ENCODE results near the gene GSDME.
A peak's percentile ranks its signal among the peaks of the same experiment; 100 is the strongest.

Gene GSDME

DNA sequence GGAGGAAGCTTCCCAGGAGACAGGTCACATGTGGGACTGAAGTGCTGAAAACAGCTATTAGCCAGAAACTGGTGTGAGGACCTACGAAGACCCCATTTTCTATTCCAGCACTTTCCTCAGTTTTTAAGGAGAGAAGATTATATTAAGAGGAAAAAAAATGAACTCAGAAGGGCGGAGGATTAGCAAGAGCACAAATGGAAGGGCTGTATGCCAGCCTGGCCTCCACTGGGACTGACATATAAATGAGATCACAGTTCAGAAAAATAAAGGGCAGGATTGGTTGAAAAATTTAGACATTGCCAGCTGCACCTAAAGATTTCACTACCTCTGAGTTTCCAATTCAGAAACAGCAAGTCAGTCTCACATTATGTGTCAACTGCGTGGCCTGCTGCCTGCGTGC is 53.0 kb downstream of the GSDME start:
- DNase-seq (ENCODE audit: low spot score): no peak

DNA sequence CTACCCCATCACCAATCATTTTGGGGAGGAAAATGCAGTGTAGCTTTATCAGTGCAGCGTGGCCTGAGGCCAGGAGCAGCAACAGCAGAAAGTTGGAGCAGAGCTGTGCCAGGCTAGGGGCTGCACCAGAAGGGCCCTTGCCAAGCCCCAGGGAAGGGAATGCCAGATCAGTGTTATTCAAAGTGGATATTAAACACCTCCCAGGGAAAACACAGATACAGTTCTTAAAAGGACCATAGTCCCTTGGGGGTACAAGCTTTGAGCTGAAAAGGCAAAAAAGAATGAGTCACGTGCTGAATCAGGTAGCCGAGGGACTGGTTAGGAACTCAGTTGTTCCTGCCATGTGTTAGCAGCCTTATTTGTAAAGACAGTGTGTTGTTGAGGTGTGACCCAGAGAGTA is 54.0 kb downstream of the GSDME start:
- DNase-seq (ENCODE audit: low spot score): no peak

DNA sequence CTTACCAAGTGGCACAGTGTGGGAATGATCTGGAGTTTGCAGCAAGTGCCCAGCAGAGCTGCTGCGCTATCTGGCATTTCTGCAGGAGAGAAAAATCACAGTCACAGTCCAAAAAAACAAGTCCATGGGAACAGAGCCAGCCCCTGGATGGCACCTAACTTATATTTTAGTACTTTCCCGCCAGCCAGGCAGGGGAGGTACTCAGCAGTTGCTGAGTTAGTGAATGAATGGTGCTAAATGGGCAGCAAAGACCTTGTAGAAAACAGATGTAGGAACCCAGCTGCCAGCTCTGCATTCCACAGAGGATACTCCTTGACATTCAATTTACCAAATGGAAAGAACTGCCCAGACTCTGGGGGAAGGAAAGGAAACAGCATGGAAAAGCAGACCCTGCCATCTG is 54.5 kb downstream of the GSDME start:
- DNase-seq (ENCODE audit: low spot score): no peak

DNA sequence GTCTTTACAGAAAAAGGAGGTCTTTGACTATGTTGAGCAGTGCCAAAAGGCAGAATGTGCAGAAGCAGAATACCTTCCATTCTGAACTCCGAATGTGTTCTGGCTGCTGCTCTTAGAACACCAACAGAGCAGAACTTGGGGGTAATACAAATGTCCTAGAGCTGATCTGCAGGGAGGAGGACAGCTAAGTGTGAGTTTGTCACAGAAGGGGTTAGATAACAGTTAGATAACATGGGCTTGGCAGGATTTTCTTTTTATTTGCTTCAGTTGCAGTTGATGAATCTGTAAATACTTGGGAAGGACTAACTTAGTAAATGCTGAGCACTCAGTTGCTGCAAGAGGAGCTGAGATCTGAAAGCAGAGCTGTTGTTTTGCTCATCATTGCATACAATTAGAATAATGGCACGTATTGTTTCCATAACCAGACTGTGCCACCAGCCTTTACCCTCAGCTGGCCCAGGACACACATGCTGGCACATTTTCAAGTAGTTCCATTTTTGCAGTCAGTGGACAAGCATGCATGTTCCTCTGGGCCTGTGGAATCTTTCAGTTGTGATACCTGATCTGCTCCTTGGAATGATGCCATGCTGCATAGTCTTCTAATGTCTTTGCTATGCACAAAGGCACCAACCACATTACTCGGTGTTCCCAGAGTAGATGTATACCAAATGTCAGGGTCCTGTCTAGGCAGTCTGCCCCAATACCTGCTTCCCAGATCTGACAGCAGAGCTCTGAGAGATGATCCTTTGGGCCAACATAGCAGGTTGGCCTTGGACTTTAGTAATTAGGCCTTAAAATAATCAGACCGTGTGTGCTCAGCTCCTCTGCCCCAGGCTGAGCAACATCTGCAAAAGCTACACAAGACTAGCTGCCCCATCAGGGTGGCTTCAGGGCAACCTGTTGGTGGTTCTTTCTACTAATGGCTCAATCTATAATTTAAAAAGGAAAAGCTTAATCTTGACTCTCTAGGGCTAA is 55.7 kb downstream of the GSDME start:
- peak; percentile 48 for DNase-seq (ENCODE audit: low spot score)

DNA sequence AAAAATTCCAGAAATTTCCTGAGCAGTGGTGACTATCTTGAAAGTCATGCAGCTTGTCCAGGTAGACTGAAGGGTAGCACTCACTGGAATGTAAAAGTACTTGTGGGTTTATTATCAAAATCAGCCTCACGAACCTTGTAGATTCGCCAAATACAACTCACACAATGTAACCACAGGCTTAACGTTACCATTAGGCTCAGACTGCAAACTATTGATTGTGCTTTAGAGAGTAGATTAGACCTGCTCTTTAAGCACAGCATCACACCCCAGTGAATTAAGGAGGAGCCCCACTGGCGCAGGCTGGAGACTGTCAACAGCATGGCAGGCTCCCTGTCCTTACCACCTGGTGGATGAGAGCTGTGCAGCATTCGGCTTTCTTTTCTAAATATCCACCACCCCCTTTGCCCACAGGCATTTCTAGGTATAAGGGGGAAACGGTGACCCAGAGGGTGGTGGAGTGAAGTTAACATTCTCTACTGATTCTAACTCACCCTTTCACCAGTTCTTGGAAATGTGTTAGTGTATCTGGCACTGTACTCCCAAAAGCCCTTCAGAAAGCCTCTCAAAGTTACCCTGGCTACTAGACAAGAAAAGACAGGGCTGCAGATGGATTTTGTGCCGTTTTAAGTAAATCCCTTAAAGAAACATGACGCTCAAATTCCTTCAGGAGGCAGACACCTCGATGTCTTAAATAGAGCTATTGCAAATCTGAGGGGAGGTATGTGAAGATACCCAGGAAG is 56.6 kb downstream of the GSDME start:
- DNase-seq (ENCODE audit: low spot score): no peak

DNA sequence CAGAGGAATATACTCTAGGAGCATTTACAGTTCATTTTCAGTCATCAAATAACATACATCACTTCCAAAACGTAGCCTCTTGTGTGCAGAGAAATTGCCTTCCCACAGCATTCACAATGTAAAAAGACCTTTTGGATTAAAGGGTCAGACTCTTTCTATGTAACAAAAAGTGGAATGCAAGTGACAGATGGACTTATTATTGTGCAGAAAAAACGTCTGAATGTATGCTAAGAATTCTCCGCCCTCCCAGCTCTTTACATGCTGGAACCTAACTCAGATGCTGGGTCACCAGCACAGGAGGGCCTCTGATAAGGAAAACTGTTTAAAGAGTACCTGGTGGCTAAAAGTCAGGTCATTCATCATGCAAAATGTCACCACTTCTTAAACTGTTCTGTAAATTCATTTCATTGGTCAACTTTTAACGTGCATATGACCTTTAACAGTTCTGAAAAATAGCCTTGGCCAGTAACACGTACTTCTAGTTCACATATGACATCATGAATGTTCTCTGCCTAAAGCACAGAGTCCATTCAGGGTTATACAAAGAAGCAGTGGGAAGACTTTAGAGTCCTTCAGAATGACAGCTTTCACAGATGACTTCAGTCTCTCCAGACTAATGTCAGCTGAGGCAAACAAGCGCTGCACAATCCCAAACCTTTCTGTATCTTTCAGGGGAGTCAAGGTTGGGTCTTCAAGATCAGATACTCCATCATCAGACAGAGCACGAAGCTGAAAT is 58.6 kb downstream of the GSDME start:
- no peak for DNase-seq (ENCODE audit: low spot score)

DNA sequence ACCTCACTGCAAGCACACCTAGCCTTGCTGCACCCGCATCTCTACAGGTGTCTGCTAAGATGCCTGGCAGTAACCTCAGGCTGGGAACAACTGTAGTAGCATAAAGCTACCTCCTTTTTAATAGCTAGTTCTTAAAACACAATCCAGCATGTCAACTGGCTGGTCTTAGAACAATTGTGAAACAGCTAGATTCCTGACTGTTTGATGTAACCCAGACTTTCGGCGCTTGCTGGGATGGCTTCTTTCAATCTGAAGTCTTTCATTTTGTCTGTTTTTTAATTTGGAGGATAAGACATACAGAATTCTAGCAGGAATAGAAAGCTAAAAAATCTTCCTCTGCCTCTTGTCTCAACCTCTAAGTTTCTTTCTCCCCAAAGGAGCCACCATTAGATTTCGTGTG is 59.8 kb downstream of the GSDME start:
- DNase-seq (ENCODE audit: low spot score): no peak

DNA sequence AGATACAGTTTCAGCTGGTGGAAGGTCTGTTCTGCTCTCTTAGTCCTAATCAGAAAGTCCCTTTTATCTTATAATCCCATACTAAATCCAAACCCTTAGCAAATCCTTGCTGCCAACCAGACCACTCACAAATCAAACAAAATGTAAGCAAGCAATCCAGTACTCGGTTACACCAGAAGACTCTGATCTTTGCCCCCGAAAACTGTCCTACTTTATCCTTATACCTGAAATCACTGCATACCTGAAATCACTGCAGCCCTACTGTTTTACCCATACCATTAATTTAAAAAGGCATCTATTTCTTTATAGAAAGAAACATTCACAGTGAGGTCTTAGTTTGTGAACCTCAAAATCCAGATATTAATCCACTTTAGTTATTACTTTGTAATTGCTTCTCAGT is 64.7 kb downstream of the GSDME start:
- no peak for DNase-seq (ENCODE audit: low spot score)

DNA sequence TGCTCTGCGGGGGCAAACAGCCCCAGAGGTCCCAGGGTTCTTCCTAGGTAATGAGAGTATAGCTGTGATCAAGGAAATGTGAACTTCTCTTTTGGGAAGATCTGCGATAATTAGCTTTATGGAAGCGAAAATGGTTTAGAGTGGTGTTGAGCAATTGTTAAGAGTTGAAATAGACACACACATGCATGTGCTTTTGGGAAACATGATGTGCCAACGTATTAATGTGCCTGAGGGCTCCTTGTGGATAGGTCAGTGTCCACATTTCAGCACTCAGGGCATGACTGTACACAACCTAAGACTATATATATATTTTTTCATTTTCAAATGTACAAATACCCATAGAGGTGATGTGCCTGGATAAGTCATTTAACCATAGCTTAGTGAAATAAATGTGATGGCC is 67.0 kb downstream of the GSDME start:
- DNase-seq (ENCODE audit: low spot score): no peak

DNA sequence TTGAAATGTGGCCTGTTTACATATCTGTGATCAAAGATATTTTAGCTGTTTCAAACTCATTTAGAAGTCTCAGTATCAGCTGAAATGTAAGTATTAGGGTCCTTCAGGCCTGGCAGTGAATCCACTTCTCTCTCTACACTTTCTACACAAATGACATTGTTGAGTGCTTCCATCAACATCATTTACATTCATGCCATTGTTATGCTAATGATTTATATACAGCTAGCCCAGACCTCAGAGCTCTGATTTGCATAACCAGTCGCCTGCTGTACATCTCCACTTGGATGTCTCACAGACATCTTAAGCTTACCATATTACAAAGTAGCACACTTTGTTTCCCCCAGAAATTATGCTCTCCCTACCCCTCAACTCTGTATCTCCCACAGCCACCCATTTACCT is 71.6 kb downstream of the GSDME start:
- DNase-seq (ENCODE audit: low spot score): no peak

DNA sequence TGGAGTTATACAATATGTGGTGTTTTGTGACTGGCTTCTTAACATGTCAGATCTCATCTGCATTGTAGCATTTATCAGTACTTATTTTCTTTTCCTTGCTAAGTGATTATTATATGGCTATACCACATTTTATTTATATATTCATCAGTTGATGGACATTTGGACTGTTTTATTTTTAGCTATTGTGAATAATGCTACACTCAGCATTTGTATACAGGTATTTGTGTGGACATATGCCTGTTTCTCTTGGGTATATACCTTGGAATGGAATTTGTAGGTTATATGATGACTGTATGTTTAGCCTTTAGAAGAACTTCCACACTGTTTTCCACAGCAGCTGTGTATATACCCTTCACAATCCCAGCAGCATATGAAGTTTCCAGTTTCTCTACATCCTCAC is 86.5 kb downstream of the GSDME start:
- no peak for DNase-seq (ENCODE audit: low spot score)

DNA sequence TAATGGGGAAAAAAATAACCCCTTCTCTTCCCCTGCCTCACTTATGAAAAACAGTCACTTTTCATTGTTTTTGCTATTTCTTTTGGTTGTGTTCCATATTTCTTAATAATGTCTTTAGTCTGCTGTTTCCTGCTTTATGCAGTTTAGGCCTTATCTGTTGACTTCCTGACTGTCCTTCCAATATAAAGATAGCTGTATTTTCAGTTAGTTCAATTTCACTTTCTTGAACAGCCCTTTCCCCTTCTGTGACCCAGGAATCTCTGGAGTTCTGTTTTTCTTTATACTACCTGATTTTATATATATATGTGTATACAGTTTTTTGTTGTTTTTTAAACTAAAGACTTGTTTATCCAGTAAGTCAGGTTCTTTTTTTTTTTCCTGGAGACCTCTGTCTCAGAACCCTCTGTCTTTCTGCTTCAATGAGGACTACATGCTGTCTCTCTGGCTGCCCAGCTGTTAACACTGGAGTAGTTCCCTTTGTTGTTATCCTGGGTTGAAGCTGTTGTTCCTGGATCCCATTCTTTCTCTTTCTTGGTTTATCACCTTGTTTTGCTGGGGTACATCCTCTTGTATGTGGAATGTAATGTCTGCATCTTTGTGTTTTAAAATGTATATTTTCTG is 87.2 kb downstream of the GSDME start:
- no peak for DNase-seq (ENCODE audit: low spot score)

DNA sequence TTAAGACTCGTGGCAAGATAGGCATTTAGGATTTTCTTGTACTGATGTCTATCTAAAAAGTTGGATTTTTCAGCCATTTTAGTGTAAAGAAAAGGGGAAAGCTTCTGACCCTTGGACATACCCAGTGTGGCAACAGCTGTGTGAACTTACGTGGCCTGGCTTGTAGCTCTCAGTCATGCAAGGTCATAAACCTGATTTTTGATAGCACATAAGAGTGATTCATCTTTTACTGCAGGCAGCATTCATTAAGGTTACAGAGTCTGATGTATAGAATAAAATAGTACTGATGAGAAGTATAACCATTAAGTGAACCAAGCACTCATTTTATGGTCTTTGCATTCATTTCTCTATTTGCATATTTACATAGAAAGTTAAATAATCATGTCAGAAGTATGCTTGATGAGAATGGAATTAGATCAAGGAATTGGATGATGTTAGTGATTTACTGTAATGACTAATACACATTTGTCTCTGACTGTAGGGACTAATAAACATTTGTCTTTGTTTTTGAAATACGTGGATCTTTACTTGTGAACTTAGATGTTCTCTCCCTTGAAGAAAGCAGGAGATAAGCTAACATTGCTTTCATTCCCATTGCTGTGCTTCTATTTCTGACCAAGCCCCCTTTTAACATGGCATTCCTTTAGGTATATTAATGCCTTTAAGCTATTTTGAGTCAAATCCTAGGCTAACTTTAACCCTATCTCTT is 88.2 kb downstream of the GSDME start:
- no peak for DNase-seq (ENCODE audit: low spot score)

DNA sequence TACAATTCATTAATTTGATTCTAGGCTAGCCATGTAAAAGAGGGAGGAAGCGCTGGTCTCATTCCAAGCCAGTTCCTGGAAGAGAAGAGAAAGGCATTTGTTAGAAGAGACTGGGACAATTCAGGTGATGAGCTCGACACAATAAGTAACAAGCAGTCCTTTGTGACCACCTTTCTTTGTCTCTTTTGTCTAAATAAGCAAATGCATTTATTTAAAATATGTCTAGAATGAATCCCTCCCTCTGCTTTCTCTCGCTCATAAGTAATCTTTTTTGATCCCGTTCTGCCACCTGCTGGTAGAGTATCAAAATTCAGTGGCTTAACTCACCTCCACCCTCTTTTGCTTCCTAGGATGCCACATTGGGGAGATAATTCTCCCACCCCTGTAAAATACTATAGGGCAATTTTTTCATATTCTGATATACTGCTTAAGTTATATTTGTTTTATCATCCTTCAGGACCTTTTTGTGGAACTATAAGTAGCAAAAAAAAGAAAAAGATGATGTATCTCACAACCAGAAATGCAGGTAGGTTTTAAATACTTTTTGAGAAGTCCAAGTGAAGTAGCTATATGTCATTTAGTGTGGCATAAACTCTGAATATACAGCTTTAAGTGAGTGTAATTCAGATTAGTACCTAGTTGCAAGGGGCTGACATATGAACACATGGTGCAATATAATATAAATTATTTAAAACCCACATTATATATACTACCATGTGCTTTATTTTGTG is 91.5 kb downstream of the GSDME start:
- peak; percentile 19 for DNase-seq (ENCODE audit: low spot score)

DNA sequence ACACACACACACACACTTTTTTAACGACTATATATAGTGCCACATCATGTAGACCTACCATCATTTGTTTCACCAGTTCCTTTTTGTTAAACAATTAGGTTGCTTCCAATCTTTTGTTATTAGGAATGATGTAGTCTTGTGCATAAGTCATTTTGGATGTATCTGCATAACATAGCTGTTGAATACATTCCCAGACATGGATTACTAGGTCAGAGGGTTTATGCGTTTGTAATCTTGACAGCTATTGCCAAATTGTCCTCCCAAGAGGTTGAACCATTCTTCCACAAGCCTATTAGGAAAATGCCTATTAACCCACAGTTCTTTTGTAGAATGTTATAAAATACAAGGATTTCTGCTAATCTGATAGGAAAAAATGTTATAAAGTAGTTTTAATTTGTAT is 96.7 kb downstream of the GSDME start:
- no peak for DNase-seq (ENCODE audit: low spot score)

DNA sequence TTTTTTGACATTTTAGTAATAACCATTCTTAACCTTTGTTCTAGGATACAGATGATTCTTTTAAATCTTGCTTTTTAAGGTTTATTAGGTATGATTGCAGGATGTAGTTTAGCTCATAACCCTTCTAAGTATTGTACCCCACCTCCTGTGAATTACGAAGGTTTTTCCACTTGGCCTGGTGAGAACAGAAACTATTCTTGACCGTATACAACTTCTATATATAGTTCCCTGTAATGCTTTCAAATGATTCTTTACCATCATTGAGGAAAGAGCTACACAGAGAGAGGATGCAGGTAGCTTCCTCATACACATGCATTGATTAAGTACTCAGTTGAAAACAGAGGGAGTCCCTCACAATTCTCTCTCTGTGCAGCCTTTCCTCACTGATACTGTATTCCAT is 97.8 kb downstream of the GSDME start:
- no peak for DNase-seq (ENCODE audit: low spot score)

DNA sequence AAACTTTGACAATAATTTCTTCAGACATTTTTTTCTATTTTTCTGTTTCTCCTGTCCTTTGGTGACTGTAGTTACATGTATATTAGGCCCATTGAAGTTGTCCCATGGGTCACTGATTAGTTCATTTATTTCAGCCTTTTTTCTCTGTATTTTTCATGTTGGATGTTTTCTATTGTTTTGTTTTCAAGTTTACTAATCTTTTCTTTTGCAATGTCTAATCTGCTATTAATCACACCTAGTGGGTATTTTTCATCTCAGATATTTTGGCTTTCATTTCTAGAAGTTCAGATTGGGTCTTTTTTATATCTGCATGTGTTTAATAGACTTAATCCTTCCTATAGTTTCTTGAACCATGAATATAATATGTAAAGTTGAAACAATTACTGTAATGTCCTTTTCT is 99.3 kb downstream of the GSDME start:
- no peak for DNase-seq (ENCODE audit: low spot score)

DNA sequence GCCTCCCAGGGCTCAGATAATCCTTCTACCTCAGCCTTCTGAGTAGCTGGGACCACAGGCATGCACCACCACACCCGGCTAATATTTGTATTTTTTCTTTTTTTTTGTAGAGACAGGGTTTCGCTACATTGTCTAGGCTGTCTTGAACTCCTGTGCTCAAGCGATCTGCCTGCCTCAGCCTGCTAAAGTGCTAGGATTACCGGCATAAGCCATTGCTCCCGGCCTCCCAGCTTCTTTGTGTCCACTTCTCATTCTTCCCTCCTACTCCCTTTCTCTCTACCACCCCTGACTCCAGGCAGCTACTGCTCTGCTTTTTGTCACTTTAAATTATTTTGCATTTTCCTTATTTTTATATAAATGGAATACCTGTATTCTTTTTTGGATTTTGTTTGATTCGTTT is 100.7 kb downstream of the GSDME start:
- DNase-seq (ENCODE audit: low spot score): no peak

DNA sequence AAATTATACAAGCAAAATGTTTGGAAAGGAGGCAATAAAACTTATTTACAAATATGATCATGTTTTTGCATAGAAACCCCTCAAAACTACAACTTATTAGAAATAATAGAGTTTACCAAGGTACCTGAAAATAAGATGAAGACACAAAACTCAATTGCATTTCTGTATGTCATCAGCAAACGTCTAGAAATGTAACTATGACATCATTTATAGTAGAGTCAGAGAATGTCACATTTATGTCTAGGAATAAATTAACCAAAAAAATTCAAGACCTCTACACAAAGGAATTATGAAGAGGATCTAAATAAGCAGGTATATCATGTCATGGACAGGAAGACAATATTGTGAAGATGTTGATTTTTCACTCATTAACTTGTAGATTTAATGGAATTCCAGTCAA is 103.0 kb downstream of the GSDME start:
- DNase-seq (ENCODE audit: low spot score): no peak

DNA sequence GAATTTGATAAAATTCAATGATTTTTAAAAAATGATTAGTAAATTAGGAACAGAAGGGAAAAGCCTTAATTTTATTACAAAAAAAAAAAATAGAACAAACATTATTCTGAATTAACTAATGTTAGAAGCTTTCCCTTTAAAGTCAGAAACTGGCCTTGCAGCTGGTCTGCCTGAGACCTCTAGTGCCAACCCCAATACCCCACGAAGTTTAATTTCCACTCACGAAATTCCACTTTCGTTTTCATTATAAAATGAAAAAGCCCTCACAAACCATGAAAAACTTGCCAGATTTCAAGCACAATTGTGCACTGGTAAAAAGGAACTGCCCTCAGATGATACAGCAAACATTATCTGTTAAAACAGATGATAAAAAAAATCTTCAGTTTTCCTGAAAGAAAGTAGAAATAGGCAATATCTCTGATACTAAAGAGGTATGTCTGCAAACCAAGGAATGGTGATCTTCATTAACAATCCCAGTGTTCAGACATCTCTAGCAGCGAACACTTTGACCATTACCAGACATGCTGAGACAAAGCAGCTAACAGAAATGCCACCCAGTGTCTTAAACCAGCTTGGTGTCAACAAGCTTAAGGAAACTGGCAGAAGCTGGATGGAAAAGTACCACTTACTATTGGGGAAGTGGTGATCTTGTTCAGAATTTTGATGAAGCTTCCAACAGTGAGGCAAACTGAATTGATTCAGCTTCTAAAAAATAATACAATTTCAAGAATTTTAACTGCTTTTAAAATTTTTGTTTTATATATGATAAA is 103.8 kb downstream of the GSDME start:
- peak; percentile 27 for DNase-seq (ENCODE audit: low spot score)
